Pancreas (tissue), 10 donors: ENCODE measurements around the gene PTTG1IP. TPM values are rescaled to one million over a fixed set of nuclear protein-coding genes. Genes with fewer than 3 reads are reported as not detected.

Source experiments
- ATAC-seq, 4 donors: fragments of 200-7000 bp; cut with Tn5 transposase; one replicate each; pipeline versions ENCODE4 v1.8.0 to v1.9.1; 2020; ENCODE audit warnings: mild to moderate bottlenecking in 4 of 4, moderate library complexity in 4 of 4
- DNase-seq, 6 donors: peaks; one replicate each; pipeline ENCODE4 v3.0.0-alpha.2; 2020
- FAIRE-seq: peaks from 2 replicates; lab custom pipeline; 2012; peaks lifted over from hg19 to GRCh38; lab: Jason Lieb, UNC
- H3K27ac ChIP-seq, 4 donors: fragments of 200-600 bp; sonication (generic); 1 replicate in 3 of 4; 2 replicates in 1 of 4; pipeline versions ENCODE4 v1.5.0 to v1.8.0; 2020
- H3K27me3 ChIP-seq, 4 donors: fragments of 200-600 bp; one replicate each; pipeline ENCODE4 v1.8.0; 2021
- H3K36me3 ChIP-seq, 3 donors: fragments of 200-600 bp; sonication (generic) in 1 of 3; one replicate each; pipeline versions ENCODE4 v1.5.0 to v1.8.0; 2020 to 2021
- H3K4me1 ChIP-seq, 3 donors: fragments of 200-600 bp; one replicate each; pipeline ENCODE4 v1.8.0; 2021
- H3K4me3 ChIP-seq, 4 donors: fragments of 200-600 bp; sonication (generic) in 2 of 4; one replicate each; pipeline versions ENCODE4 v1.5.0 to v1.8.0; 2020 to 2021
- H3K9me3 ChIP-seq, 4 donors: fragments of 200-600 bp; one replicate each; pipeline ENCODE4 v1.8.0; 2021
- WGBS, 2 donors: extraction: QIAGEN DNeasy Blood & Tissue Kit; methylation state at CpG; one replicate each; pipeline ENCODE4 v1.1.7; 2013; 5-methylcytosine and 5-hydroxymethylcytosine counted together
- intact Hi-C, 3 donors: fragments of 100-400 bp; cut with DNase I; formaldehyde crosslinking; loops; one replicate each; pipeline versions ENCODE4 v1.11.1 to v1.14.2; 2022
- polyA plus RNA-seq, 2 donors: library from polyadenylated mRNA; stranded (reverse); fragments of 200-250 nt; gene quantifications; one replicate each; pipeline ENCODE4 v1.2.3, GENCODE V29; 2013
- total RNA-seq, 6 donors: library from RNA; stranded (reverse); fragmentation: NEBNext Ultra II Directional in 4 of 6; extraction: Animal tissue kit (Norgen Biotek cat#: 25700) in 4 of 6; gene quantifications; one replicate each; pipeline versions ENCODE4 v1.2.1 to v1.2.4, GENCODE V29; 2021 to 2023
- TF ChIP-seq, protein P1 (sequence below), 4 donors: fragments of 200-600 bp; sonication (generic) in 3 of 4; IDR thresholded peaks; one replicate each; pipeline versions ENCODE4 v1.5.0 to v1.8.0; 2021; ENCODE audit warnings: antibody characterized with exemption in 4 of 4
- donor health status: healthy with polysubstance abuse.
- donor health status: DM: no; HTN: no; CAD: no; lungs with moderate emphysema.
- donor health status: DM: no; HTN: no; CAD: no.
- donor health status: control.
- donor health status: control.
- donor health status: Bipolar disorder and iron deficiency.
- donor health status: DM: yes; HTN: yes; CAD: no.
- donor health status: DM: no; HTN: no; CAD: no.
- donor health status: DM: no; HTN: no; CAD: no.
- donor health status: DM: yes; HTN: yes; CAD: no.

The PTTG1IP gene
- total and polyA plus RNA-seq, 8 donors: 44.9 to 118 (median 60.6) TPM

DNA sequence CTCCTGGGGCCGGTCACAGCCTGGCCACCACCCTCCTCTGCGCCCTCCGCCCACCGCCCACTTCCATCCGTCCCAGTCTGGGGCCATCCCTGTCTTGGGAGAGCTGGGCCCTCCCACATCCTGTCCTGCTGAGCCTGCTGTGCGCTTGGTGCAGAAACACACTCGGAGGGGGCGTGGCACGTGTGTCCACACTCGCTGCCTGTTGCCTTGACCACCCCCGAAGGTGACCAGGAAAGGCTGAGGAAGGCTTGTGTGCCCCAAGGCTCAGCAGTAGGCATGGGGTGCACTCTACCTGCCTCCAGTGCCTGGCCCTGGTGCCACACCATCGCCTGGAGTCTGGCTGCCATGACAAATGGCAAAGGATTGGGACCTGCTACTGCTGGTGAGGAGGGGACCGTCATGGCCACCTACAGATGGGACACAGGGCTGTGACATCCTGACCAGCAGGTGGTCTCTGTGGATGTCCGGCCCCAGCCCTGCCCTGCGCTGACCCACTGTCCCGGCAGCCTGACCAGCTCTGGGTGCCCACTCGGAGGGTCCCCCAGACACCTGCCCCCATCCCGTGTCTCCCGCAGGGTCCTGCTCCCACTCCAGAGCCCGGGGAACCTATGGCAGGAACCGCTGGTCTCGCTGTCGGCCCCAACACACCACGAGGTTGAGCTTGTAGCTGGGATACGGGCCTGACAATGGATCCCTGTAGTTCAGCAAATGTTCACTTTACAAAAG is 23.2 kb upstream of the PTTG1IP start:
- H3K27ac ChIP-seq: no peak overlapping the region
- no peak for FAIRE-seq
- ATAC-seq: no peak
- H3K9me3 ChIP-seq: no peaks in the 10 kb centered on the region
- intact Hi-C loops: no loop called here
- no peaks in the 10 kb centered on the region for H3K36me3 ChIP-seq
- 63 to 71% methylated on average over 25 of the region's 25 CpGs for WGBS, 2 donors
- H3K27me3 ChIP-seq: no peaks in the 10 kb centered on the region
- H3K4me3 ChIP-seq: no peak overlapping the region
- no peaks in the 10 kb centered on the region for H3K4me1 ChIP-seq
- TF ChIP-seq, protein P1, sequence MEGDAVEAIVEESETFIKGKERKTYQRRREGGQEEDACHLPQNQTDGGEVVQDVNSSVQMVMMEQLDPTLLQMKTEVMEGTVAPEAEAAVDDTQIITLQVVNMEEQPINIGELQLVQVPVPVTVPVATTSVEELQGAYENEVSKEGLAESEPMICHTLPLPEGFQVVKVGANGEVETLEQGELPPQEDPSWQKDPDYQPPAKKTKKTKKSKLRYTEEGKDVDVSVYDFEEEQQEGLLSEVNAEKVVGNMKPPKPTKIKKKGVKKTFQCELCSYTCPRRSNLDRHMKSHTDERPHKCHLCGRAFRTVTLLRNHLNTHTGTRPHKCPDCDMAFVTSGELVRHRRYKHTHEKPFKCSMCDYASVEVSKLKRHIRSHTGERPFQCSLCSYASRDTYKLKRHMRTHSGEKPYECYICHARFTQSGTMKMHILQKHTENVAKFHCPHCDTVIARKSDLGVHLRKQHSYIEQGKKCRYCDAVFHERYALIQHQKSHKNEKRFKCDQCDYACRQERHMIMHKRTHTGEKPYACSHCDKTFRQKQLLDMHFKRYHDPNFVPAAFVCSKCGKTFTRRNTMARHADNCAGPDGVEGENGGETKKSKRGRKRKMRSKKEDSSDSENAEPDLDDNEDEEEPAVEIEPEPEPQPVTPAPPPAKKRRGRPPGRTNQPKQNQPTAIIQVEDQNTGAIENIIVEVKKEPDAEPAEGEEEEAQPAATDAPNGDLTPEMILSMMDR (IDR thresholded peaks at IDR 0.05): no peak
- peak in 1 of 6 donors; percentile 45 for DNase-seq

DNA sequence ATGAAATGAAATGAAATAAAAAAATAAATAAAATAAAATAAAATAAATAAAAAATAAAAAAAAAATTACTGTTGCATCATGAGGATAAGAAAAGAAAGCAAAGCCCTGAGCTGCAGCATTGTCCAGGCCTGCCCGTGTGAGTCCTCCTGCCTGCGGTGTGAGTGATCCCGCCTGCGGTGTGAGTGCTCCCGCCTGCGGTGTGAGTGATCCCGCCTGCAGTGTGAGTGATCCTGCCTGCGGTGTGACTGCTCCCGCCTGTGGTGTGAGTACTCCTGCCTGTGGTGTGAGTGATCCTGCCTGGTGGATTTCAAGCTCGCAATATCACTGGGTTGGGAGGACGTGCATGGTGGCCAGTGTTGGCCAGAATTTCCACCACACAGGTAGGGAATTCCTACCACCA is 22.4 kb upstream of the PTTG1IP start:
- TF ChIP-seq, protein P1 (IDR thresholded peaks at IDR 0.05): no peak
- DNase-seq: no peak
- Histone ChIP-seq H3K9me3 (no peaks in the 10 kb centered on the region), H3K27ac (no peak overlapping the region), H3K36me3 (no peaks in the 10 kb centered on the region), H3K27me3 (no peaks in the 10 kb centered on the region), H3K4me3 (no peak overlapping the region), H3K4me1 (no peaks in the 10 kb centered on the region)
- no peak for ATAC-seq
- intact Hi-C loops: no loop called here
- FAIRE-seq: no peak
- 75 to 95% methylated on average over 11 of the region's 11 CpGs for WGBS, 2 donors

DNA sequence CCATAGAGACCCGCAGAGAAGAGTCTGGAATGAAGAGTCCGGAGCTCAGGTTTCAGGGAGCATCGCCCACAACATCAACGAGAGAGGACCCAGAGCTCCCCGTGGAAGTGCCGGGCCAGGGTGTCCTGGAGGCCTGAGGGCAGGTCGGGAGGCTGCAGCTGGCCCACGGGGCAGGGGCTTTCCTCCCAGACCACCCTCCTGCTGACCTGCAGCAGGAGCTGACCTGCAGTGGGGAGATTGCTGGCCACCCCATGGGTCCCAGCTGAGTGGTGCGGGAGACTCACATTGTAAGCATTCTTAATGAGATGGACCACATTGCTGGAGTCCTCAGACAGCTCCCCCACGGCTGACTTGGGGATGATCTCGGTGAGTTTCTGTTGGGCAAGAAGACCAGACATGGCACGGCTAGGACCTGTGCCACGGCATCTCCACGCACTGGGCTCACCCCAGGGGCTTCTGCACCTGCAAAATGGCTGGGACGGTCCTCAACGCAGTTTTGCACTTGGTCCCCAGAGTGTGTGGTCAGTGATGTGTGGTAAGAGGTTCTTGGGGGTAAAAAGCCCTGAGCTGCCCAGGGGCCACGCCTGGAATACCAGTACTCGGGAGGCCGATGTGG is 21.3 kb upstream of the PTTG1IP start:
- peak in 1 of 6 donors; percentile 34 for DNase-seq
- no peaks in the 10 kb centered on the region for H3K9me3 ChIP-seq
- no peaks in the 10 kb centered on the region for H3K36me3 ChIP-seq
- TF ChIP-seq, protein P1 (IDR thresholded peaks at IDR 0.05): no peak
- ATAC-seq: no peak
- H3K4me3 ChIP-seq: no peak overlapping the region
- 57 to 78% methylated on average over 19 of the region's 19 CpGs for WGBS, 2 donors
- no peak overlapping the region for H3K27ac ChIP-seq
- FAIRE-seq: no peak
- intact Hi-C loops: no loop called here
- no peaks in the 10 kb centered on the region for H3K4me1 ChIP-seq
- H3K27me3 ChIP-seq: no peaks in the 10 kb centered on the region

DNA sequence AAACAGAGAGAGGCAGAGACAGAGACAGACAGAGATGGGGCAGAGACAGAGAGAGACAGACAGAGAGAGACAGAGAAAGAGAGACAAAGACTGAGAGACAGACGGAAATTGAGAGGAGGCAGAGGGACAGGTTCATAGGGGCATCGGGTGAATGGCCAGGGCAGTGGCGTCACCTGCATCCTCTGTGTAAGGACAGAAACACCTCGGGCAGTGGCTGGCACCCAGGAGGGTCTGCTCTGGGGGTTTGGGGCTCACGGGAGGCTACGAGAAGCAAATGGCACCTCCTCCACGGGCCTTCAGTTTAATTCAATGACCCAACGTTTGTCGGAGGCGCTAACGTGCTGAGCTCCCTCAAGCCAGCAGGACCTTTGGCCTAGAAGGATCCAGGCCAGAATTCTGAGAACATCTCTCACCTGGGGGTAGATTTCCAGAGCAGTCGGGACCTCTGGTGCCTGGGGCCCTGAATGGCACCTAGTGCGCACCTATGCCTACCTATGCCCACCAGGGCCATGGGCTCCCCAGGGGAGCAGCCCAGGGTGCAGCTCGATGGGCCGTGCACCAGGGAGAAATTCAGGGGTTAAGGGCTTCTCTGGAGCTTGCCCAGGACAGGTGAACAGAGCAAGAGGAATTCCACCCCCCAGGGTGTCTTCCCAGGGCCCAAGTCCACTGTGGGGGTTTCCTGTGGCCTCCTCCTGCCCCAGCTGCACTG is 20.6 kb upstream of the PTTG1IP start:
- TF ChIP-seq, protein P1 (IDR thresholded peaks at IDR 0.05): no peak
- DNase-seq: peak in 1 of 6 donors; percentile 43
- H3K9me3 ChIP-seq: no peaks in the 10 kb centered on the region
- no peaks in the 10 kb centered on the region for H3K36me3 ChIP-seq
- no peak for ATAC-seq
- 51 to 58% methylated on average over 15 of the region's 15 CpGs for WGBS, 2 donors
- no peaks in the 10 kb centered on the region for H3K4me1 ChIP-seq
- no peak overlapping the region for H3K27ac ChIP-seq
- no peak overlapping the region for H3K4me3 ChIP-seq
- H3K27me3 ChIP-seq: no peaks in the 10 kb centered on the region
- FAIRE-seq: no peak
- intact Hi-C loops: no loop called here
